Spinal cord (tissue), 10 donors: ENCODE data around the gene TTC22. TPM values are rescaled to one million over a fixed set of nuclear protein-coding genes. Genes with fewer than 3 reads are reported as not detected.
A peak's percentile ranks its signal among the peaks of the same experiment; 100 is the strongest.

Experiments
- DNase-seq, 6 donors: peaks; one replicate each; pipeline versions ENCODE4 v3.0.0 to v3.0.0-alpha.2; 2013 to 2015; ENCODE audit warnings: low spot score in 6 of 6, low read depth in 4 of 6
- H3K27ac ChIP-seq: one replicate; pipeline ENCODE4 v1.5.1; 2013; ENCODE audit warnings: low read depth, low read length, control low read depth
- H3K27me3 ChIP-seq: one replicate; pipeline ENCODE4 v1.6.1; 2013; ENCODE audit warnings: low read length; ENCODE audit not compliant: control insufficient read depth, insufficient read depth
- H3K36me3 ChIP-seq: one replicate; pipeline ENCODE4 v1.6.1; 2013; ENCODE audit warnings: low read length; ENCODE audit not compliant: control insufficient read depth, insufficient read depth
- H3K4me1 ChIP-seq: one replicate; pipeline ENCODE4 v1.6.1; 2013; ENCODE audit warnings: low read length; ENCODE audit not compliant: control insufficient read depth, insufficient read depth
- H3K4me3 ChIP-seq: one replicate; pipeline ENCODE4 v1.5.1; 2013; ENCODE audit warnings: low read depth, low read length, control low read depth
- H3K9me3 ChIP-seq: one replicate; pipeline ENCODE4 v1.6.1; 2013; ENCODE audit warnings: low read length; ENCODE audit not compliant: control insufficient read depth, insufficient read depth
- WGBS: methylation state at CpG from one replicate; pipeline ENCODE4 v1.1.5; 2013; ENCODE audit warnings: missing lambda C conversion rate; ENCODE audit not compliant: insufficient coverage; 5-methylcytosine and 5-hydroxymethylcytosine counted together
- long read RNA-seq, 4 donors: transcript quantifications; one replicate each; lab custom pipeline, GENCODE V29; 2026
- polyA plus RNA-seq, 2 donors: library from polyadenylated mRNA; unstranded; fragments of 120-200 nt; gene quantifications; one replicate each; pipeline ENCODE4 v1.2.1, GENCODE V29; 2013; ENCODE audit not compliant: insufficient read length in 2 of 2
- total RNA-seq, 2 donors: library from RNA; depleted of rRNA in 1 of 2; stranded (reverse); fragments of 120-200 nt in 1 of 2; fragments of >200 nt in 1 of 2; gene quantifications; one replicate each; pipeline versions ENCODE4 v1.2.3 to v1.2.4, GENCODE V29; 2013 to 2014
- donor health status: healthy.

Gene TTC22
- total RNA-seq (1 to 10 TPM in 1 of 2 donors, under 1 TPM in 1; 0.59 to 1.2 TPM), polyA plus RNA-seq (1 to 10 TPM; 1.4 to 2.0 TPM)
- long read RNA-seq, donor 1, partial matches to known transcripts = 0 of 1 reads
- long read RNA-seq, donor 1, other reads (novel, unspliced or antisense) = 0 of 1 reads
- long read RNA-seq, donor 2 = 0 reads
- long read RNA-seq, donor 3 = 0 reads
- long read RNA-seq, donor 4, partial matches to known transcripts = 0 of 1 reads
- long read RNA-seq, donor 4, other reads (novel, unspliced or antisense) = 0 of 1 reads

DNA sequence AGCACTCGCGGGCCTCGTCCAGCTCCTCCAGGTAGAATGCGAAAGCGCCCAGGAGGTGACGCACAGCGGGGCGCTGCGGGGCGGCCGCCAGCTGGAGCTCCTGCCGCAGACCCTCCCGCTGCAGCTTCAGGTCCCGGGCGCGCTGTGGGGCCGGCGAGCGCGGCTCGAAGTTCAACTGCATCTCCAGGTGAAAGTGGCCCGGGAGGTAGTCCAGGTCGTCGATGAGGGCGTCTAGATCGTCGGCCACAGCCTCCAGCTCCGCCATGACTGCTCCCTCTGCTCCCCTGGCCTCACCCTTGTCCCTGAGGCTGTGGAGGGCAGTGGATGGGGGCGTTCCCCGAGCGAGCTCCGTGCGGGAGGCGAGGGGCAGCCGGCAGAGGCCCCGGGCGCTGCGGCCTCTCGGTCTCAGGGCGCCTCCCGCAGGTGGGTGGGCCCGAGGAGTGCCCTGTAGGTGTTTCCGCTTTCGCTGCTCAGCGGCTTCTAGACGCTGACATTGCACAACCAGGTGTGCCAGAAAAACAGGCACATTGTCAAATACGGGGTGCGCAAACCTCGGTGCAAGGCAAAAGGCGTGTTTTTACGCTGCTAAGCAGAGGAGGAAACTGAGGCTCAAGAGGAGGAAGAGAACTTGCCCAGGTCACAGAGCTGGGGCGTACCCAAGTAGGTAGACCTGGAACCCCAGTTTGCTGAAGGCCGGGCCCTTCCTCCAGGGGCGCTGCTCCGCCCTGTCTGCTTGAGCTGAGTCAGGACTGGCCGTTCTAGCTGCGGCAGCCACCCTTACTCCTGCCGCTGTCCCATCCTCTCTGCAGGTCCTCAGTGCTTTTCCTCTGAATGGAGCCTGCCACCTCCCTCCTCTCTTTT, at the start of gene TTC22:
Gene TTC22, minus strand, starts transcription at position 425 of the 861 bp plus-strand sequence. Its CDS starts 160 bp downstream, at position 265.
- no peak within 1 kb of the TSS for H3K27ac ChIP-seq
- H3K9me3 ChIP-seq = no peaks in the 10 kb centered on the region
- H3K36me3 ChIP-seq = no peaks in the 10 kb centered on the region
- H3K4me3 ChIP-seq = peak within 1 kb of the TSS; percentile 4
- WGBS = 14% methylated on average over 58 of the region's 58 CpGs
- DNase-seq = peak in 1 of 6 donors; percentile 39
- H3K27me3 ChIP-seq = peaks cover 29% of the 10 kb centered on the region
- peaks cover 19% of the 10 kb centered on the region for H3K4me1 ChIP-seq

DNA sequence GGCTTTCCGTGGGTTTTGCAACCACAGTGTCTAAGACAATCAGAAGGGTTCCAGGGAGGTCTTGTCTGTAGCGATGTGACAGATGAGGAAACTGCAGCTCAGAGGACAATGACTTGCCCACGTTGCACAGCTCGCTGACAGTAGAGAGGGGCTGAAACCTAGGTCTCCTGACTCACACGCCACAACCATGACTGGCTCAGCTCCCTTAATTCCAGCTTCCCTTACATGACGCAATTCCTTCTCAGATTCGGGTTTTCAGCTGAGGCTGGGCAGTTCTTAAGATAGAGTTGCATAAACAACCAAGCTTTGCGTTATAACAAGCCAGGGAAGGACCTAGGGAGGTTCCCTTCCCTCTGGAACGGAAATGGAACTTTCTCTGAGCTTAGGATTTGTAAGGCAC, 49.6 kb upstream of the TTC22 start:
- DNase-seq = peak in 1 of 6 donors; percentile 23
- Histone ChIP-seq H3K9me3 (no peaks in the 10 kb centered on the region), H3K4me3 (no peak overlapping the region), H3K27me3 (no peaks in the 10 kb centered on the region), H3K36me3 (peaks cover 75% of the 10 kb centered on the region), H3K4me1 (no peaks in the 10 kb centered on the region), H3K27ac (peak overlapping the region; percentile 30)
- 91% methylated on average over 6 of the region's 9 CpGs for WGBS

DNA sequence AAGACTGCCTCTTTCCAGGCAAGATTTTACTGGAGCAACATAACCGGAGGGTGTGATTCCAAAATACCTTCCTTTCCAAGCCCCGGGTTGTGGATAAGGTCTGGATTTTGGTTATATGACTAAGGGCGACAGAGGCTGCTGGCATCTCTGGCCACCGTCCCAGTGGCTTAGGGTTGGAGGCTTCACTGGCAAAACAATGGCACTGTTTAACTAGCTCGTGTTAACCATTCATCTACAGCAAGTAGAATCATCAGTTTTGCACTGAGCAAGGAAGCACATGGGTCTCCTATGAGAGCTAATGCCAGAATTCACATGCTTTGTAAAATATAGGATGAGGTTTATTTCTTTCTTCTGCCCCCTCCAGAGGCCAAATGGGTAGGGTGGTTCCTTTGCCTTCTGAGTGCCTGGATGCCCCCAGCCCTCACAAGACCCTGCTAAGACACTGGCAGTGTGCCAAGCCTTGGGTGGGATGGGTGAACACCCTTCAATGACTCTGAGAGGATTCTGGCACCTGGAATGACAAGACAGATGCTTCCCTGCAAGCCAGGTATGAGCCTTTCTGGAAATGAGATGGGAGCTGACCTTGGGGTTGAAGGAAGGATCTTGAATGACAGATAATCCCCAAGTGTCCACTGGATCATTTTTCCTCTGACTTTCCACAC, 49.1 kb upstream of the TTC22 start:
- Histone ChIP-seq H3K36me3 (peaks cover 70% of the 10 kb centered on the region), H3K4me1 (no peaks in the 10 kb centered on the region), H3K27ac (peak overlapping the region; percentile 30), H3K9me3 (no peaks in the 10 kb centered on the region), H3K4me3 (no peak overlapping the region), H3K27me3 (no peaks in the 10 kb centered on the region)
- no peak for DNase-seq
- WGBS = no CpG with 5 or more reads among the region's 5 CpGs

DNA sequence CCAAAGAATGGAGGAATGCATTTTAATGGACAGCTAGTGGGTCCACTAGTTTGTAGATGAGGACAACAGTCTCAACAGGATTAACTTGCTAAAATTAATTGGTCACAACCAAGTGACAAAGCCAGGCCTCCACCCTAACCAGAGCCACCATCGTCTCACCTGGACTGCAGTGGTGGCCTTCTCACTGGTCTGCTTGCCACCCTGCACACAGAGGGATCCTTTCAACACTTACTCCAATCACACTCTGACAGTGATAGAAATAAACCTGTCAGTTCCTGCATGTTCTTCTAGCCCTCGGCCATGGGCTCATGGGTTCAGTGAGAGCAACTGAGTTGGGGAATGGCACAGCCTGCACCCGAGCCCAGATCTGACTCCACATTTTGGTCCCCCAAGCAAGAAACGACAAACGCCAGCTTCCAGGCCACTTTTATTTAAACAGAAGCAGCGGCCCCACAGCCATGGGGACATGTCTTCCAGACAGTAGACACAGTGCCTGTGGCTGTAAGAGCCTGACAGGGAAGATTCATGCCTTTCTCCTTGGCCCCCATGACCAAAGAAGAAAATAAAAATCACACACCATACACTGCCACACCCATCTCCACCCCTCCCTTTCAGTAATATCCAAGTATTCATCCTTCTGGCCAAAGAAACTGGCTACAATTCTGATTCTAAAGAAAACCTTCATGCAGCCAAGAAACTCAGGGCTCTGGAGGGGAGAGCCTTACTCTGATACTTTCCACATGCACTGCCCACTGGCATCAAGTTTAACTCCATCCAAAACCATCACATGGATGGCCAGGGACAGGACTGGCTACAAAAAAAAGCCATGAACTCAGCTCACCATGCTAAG, 48.3 kb upstream of the TTC22 start:
- Histone ChIP-seq H3K36me3 (peaks cover 69% of the 10 kb centered on the region), H3K27ac (no peak overlapping the region)

DNA sequence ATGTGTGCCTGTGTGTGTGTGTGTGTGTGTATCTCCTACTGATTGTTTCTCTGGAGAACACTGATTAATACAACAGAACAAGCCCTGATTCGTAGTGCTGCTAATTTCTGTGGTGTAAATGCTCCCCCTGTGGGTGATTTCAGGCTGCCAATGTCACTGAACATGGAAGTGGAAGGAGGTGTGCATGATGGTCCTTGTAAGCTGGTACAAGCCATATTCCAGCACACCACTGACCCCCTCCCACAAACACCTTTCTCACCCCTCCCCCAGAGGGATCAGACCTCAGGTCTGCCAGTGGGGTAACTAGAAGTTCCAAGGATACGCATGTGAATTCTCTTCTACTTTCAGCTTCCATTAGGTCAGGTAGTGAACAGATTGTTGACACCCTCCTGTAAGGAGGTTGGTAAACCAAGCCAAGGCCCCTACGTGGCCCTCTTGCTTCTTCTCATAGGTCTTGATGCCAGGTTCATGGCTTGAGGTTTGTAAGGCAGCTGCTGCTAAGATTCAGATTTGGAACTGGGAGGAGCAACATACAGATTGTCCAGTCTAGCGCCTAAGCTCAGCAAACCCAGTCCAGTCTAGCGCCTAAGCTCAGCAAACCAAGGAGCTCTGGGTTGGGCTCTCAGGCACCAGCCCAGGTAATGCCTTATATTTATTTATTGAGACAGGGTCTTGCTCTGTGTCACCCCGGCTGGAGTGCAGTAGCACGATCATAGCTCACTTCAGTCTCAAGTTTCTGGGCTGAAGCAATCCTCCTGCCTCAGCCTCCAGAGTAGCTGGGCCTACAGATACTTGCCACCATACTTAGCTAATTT, 47.2 kb upstream of the TTC22 start:
- Histone ChIP-seq H3K9me3 (no peaks in the 10 kb centered on the region), H3K36me3 (peaks cover 60% of the 10 kb centered on the region), H3K27me3 (no peaks in the 10 kb centered on the region), H3K4me1 (no peaks in the 10 kb centered on the region), H3K27ac (no peak overlapping the region), H3K4me3 (no peak overlapping the region)
- peak in 1 of 6 donors; percentile 11 for DNase-seq
- WGBS = 94% methylated on average over 6 of the region's 7 CpGs

More for the DNA sequence above, 48.3 kb upstream of the TTC22 start:
- Histone ChIP-seq H3K4me1 (no peaks in the 10 kb centered on the region), H3K9me3 (no peaks in the 10 kb centered on the region), H3K27me3 (no peaks in the 10 kb centered on the region), H3K4me3 (no peak overlapping the region)
- WGBS = 79% methylated on average over 4 of the region's 6 CpGs
- peak in 1 of 6 donors; percentile 42 for DNase-seq

DNA sequence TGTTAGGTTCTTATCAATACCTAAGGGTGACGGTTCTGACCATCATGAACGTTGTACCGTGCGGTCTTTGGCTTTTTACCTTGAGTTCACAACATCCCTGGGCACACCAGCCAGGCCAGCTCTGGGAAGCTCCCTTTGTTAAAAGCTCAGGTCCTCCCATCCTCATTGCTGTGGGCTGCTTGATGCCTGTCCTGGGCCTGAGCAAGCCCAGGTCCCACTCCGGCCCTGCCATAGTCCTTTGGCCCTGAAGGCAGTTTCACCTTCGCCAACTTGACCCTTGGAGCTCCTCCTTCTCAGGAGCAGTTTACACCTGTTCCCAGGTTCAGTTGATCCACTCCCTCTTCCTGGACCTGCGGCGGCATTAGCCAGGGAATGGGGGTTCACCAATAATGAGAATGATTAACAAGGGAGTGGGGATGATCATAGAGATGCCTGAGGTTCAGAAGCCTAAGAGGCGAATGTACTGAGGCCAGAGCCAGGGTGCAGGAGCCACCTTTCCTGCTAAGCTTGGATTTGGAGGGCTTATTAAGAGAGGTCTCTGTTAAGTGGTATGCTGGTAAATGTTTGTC, 45.7 kb upstream of the TTC22 start:
- Histone ChIP-seq H3K4me3 (no peak overlapping the region), H3K36me3 (peaks cover 47% of the 10 kb centered on the region), H3K27ac (no peak overlapping the region), H3K27me3 (no peaks in the 10 kb centered on the region), H3K4me1 (no peaks in the 10 kb centered on the region), H3K9me3 (no peaks in the 10 kb centered on the region)
- WGBS = 80% methylated on average over 7 of the region's 9 CpGs
- DNase-seq = no peak

DNA sequence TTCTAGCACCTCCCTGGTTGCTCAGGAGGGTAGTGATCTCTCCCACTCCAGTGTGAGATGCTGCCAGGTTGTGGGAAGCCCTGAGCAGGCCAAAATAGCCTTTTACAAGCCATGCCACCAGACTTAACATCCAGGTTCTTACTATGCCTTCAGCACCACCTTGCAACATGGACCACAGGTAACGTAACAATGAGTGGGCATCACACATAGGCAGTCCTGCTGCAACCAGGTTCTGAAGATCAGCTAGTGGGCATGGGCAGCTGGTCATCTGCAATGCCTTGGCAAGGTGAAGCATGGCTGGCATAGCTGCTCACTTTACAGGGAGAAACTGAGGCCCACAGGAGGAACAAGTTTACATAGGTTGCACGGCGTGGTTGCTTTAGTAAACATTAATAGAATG, 45.2 kb upstream of the TTC22 start:
- Histone ChIP-seq H3K4me1 (no peaks in the 10 kb centered on the region), H3K27ac (no peak overlapping the region), H3K36me3 (peaks cover 42% of the 10 kb centered on the region), H3K4me3 (no peak overlapping the region), H3K27me3 (no peaks in the 10 kb centered on the region), H3K9me3 (no peaks in the 10 kb centered on the region)
- DNase-seq = no peak
- WGBS = 94% methylated on average over 3 of the region's 3 CpGs

DNA sequence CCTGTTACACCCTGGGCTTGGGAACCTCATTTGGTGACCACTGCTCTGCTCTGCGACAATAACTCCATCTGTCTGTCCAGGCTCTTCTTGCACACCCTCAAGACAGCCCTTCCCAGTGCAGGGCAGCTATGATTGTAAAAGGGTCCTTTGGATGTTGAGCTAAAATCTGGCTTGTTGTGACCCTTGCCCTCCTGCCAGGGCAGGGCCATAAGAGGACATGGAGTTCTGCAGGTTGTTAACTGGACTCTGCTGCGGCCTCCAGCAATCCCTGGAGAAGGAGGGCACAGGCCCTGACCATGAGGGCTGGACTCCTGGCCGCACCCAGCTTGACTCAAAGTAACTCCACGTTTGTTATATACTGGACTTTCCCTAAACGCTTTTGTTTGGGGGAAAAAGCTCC, 44.6 kb upstream of the TTC22 start:
- H3K36me3 ChIP-seq = peaks cover 36% of the 10 kb centered on the region
- no peak overlapping the region for H3K4me3 ChIP-seq
- WGBS = 100% methylated on average over 2 of the region's 5 CpGs
- DNase-seq = no peak
- H3K4me1 ChIP-seq = no peaks in the 10 kb centered on the region
- H3K9me3 ChIP-seq = no peaks in the 10 kb centered on the region
- no peaks in the 10 kb centered on the region for H3K27me3 ChIP-seq
- H3K27ac ChIP-seq = no peak overlapping the region
